GM12878 (cell line): ENCODE data around the gene PALMD. TPM values are rescaled to one million over a fixed set of nuclear protein-coding genes. Genes with fewer than 3 reads are reported as not detected.

ENCODE experiments used
- ATAC-seq: fragments of 200-7000 bp; cut with Tn5 transposase; 3 replicates; pipeline ENCODE4 v1.9.1; 2020; ENCODE audit warnings: mild to moderate bottlenecking, moderate library complexity
- BruUV-seq: library from RNA; stranded (reverse); fragments of 400-500 nt; replicated peaks from 2 replicates; lab custom pipeline; 2021; lab: Mats Ljungman, UMichigan
- CTCF ChIA-PET: fragments of 300-600 bp; sonication (Branson Sonifier 250); formaldehyde crosslinking; extraction: SDS; loops from one replicate; lab custom pipeline; 2021; ENCODE audit warnings: inconsistent platforms; lab: Yijun Ruan, JAX
- POLR2A ChIA-PET: fragments of 350-600 bp; formaldehyde crosslinking; extraction: SDS; loops from one replicate; lab custom pipeline; 2021; ENCODE audit warnings: inconsistent platforms; lab: Charles Lee
- RAD21 ChIA-PET: fragments of 300-600 bp; sonication (Branson Sonifier 250); formaldehyde crosslinking; loops from one replicate; lab custom pipeline; 2023; ENCODE audit warnings: antibody characterized with exemption; ENCODE audit not compliant: unreplicated experiment; lab: Charles Lee
- SMC1A ChIA-PET: fragments of 300-600 bp; sonication (Branson Sonifier 250); formaldehyde crosslinking; loops from one replicate; lab custom pipeline; 2023; ENCODE audit not compliant: unreplicated experiment, uncharacterized antibody; lab: Charles Lee
- DNase-seq: peaks from one replicate; pipeline ENCODE4 v3.0.0-alpha.2; 2011; ENCODE audit warnings: low read depth, low spot score
- FAIRE-seq: peaks from 3 replicates; lab custom pipeline; 2011; peaks lifted over from hg19 to GRCh38; lab: Jason Lieb, UNC
- H2AFZ ChIP-seq: 2 replicates; pipeline ENCODE4 v1.6.0; 2011; ENCODE audit warnings: low read depth, low read length, control low read depth; ENCODE audit not compliant: control insufficient read depth
- H3K27ac ChIP-seq: 2 replicates; pipeline ENCODE4 v1.5.1; 2011; ENCODE audit warnings: control low read depth; ENCODE audit not compliant: control insufficient read depth, insufficient read depth
- H3K27me3 ChIP-seq, 2 experiments: replicated peaks in 1 of 2; 2 replicates each; pipeline versions ENCODE4 v1.6.0 to v1.6.1; 2011; ENCODE audit warnings: low read length in 1 of 2; ENCODE audit not compliant: control insufficient read depth in 2 of 2, insufficient read depth in 2 of 2
- H3K36me3 ChIP-seq, 2 experiments: 2 replicates each; pipeline ENCODE4 v1.5.1; 2011; ENCODE audit warnings: low read length in 1 of 2; ENCODE audit not compliant: control insufficient read depth in 2 of 2, insufficient read depth in 2 of 2
- H3K4me1 ChIP-seq: 2 replicates; pipeline ENCODE4 v1.6.1; 2011; ENCODE audit warnings: mild to moderate bottlenecking, low read length, moderate library complexity, mixed read lengths; ENCODE audit not compliant: control insufficient read depth, insufficient read depth
- H3K4me2 ChIP-seq: 2 replicates; pipeline ENCODE4 v1.6.0; 2011; ENCODE audit warnings: control low read depth; ENCODE audit not compliant: control insufficient read depth, insufficient read depth
- H3K4me3 ChIP-seq: fragments of 200-600 bp; sonication (generic); 2 replicates; pipeline ENCODE4 v1.5.1; 2016
- H3K79me2 ChIP-seq: 2 replicates; pipeline ENCODE4 v1.6.0; 2011; ENCODE audit warnings: low read length; ENCODE audit not compliant: control insufficient read depth, insufficient read depth
- H3K9ac ChIP-seq: 2 replicates; pipeline ENCODE4 v1.8.0; 2011; ENCODE audit warnings: low read length, control low read depth, mixed read lengths; ENCODE audit not compliant: control insufficient read depth, insufficient read depth
- H3K9me3 ChIP-seq: replicated peaks from 3 replicates; pipeline ENCODE4 v1.5.1; 2011; ENCODE audit warnings: mild to moderate bottlenecking, low read length; ENCODE audit not compliant: control insufficient read depth, insufficient read depth
- H4K20me1 ChIP-seq: 2 replicates; pipeline ENCODE4 v1.6.0; 2011; ENCODE audit not compliant: control insufficient read depth, insufficient read depth
- ATF2 ChIP-seq: IDR thresholded peaks from 2 replicates; pipeline ENCODE4 v1.6.1; 2012; ENCODE audit warnings: low read length, inconsistent platforms
- BRCA1 ChIP-seq: IDR thresholded peaks from 2 replicates; pipeline ENCODE4 v1.6.1; 2011; ENCODE audit warnings: low read depth, low read length, improper control_type of control experiment
- ESRRA ChIP-seq: IDR thresholded peaks from 2 replicates; pipeline ENCODE4 v1.6.1; 2012; ENCODE audit warnings: mild to moderate bottlenecking, low read length, improper control_type of control experiment
- FOS ChIP-seq: IDR thresholded peaks from 3 replicates; pipeline ENCODE4 v1.6.1; 2011; ENCODE audit warnings: borderline replicate concordance; ENCODE audit not compliant: insufficient read length; ENCODE audit errors: extremely low read depth
- IKZF1 ChIP-seq: fragments of 450-650 bp; conservative IDR thresholded peaks from 2 replicates; pipeline ENCODE4 v1.6.1; 2017; ENCODE audit warnings: antibody characterized with exemption, mild to moderate bottlenecking
- MTA2 ChIP-seq: fragments of 450-650 bp; IDR thresholded peaks from 2 replicates; pipeline ENCODE4 v1.6.1; 2016; ENCODE audit warnings: low read depth, mild to moderate bottlenecking, moderate library complexity
- MTA3 ChIP-seq: IDR thresholded peaks from 2 replicates; pipeline ENCODE4 v1.6.1; 2012; ENCODE audit warnings: low read length, inconsistent platforms, borderline replicate concordance
- MYC ChIP-seq: IDR thresholded peaks from 2 replicates; pipeline ENCODE4 v1.6.1; 2011; ENCODE audit warnings: mild to moderate bottlenecking, low read length, moderate library complexity, inconsistent platforms; ENCODE audit not compliant: insufficient read depth, insufficient replicate concordance, insufficient read length, severe bottlenecking
- RBBP5 ChIP-seq: fragments of 200-600 bp; sonication (generic); conservative IDR thresholded peaks from 2 replicates; pipeline ENCODE4 v1.6.1; 2016
- SP1 ChIP-seq: IDR thresholded peaks from one replicate; pipeline ENCODE4 v1.6.1; 2011; ENCODE audit warnings: low read depth, low read length
- SRF ChIP-seq, 2 experiments: IDR thresholded peaks; 2 replicates each; pipeline ENCODE4 v1.6.1; 2011; ENCODE audit warnings: low read depth in 2 of 2, low read length in 2 of 2, mild to moderate bottlenecking in 1 of 2, moderate library complexity in 1 of 2
- ZSCAN29 ChIP-seq: fragments of 450-650 bp; IDR thresholded peaks from 2 replicates; pipeline ENCODE4 v1.6.1; 2017; ENCODE audit warnings: mild to moderate bottlenecking, moderate library complexity
- WGBS: methylation state at CpG from one replicate; pipeline ENCODE4 v1.1.6; 2016; ENCODE audit warnings: low lambda C conversion rate; ENCODE audit not compliant: insufficient replicate concordance, insufficient coverage; ENCODE audit errors: missing lambda C conversion rate; 5-methylcytosine and 5-hydroxymethylcytosine counted together
- in situ Hi-C: fragments of 300-500 bp; cut with MboI; formaldehyde crosslinking; loops from 9 replicates; pipeline ENCODE4 v1.14.3; 2018; ENCODE audit warnings: mixed read lengths
- intact Hi-C: fragments of 100-400 bp; cut with micrococcal nuclease; formaldehyde crosslinking; loops from one replicate; pipeline ENCODE4 v1.14.2; 2022; ENCODE audit not compliant: unreplicated experiment
- polyA plus RNA-seq, 11 experiments: library from polyadenylated mRNA; depleted of rRNA in 4 of 11; unstranded in 6 of 11; stranded (reverse) in 5 of 11; fragments of >200 nt; fragmentation: Nextera tagmentation in 4 of 11; fragmentation: Illumina TruSeq in 1 of 11; extraction: Ambion mirVana in 4 of 11; extraction: Trizol in 1 of 11; gene quantifications; 1 replicate in 1 of 11; 2 replicates in 10 of 11; pipeline versions ENCODE4 v1.2.1 to v1.2.3, GENCODE V29; 2011 to 2016; ENCODE audit warnings: inconsistent platforms in 2 of 11, missing spikeins in 2 of 11, low read depth in 1 of 11
- total RNA-seq, 4 experiments: library from RNA; depleted of rRNA in 3 of 4; stranded (reverse); fragments of >200 nt in 3 of 4; fragmentation: Illumina TruSeq in 1 of 4; extraction: Trizol in 1 of 4; gene quantifications; 2 replicates each; pipeline versions ENCODE4 v1.2.1 to v1.2.3, GENCODE V29; 2013 to 2021

Gene PALMD
- total and polyA plus RNA-seq, 10 of the 15 experiments (the other 5 are each of a cell fraction or from before 2014, with no cell fraction given) = under 0.01 to 0.09 (median 0.04) TPM; not detected in 4

GRCh38 chr1:99601208-99601607, 44.7 kb upstream of the PALMD start:
- WGBS = 32% methylated on average over 3 of the region's 3 CpGs
- SMC1A ChIA-PET = no interaction called here
- no peaks in the 10 kb centered on the region for H3K4me1 ChIP-seq
- no peak overlapping the region for H3K4me2 ChIP-seq
- H3K36me3 ChIP-seq = no peaks in the 10 kb centered on the region
- DNase-seq (no peak), ATAC-seq (no peak), FAIRE-seq (no peak)
- BruUV-seq = no TSS peak
- no peak overlapping the region for H2AFZ ChIP-seq
- RAD21 ChIA-PET = no interaction called here
- CTCF ChIA-PET = no interaction called here
- intact Hi-C loops = no loop called here
- no peaks in the 10 kb centered on the region for H4K20me1 ChIP-seq
- POLR2A ChIA-PET = no interaction called here
- no peak for TF ChIP-seq MTA2
- no peak for TF ChIP-seq ESRRA
- no peak for TF ChIP-seq BRCA1
- no peak for TF ChIP-seq SP1
- no peak for TF ChIP-seq IKZF1
- no peak for TF ChIP-seq ATF2
- TF ChIP-seq SRF (IDR thresholded peaks at IDR 0.05; ENCODE audit: low read depth in 2 of 2, low read length in 2 of 2) = no peak
- TF ChIP-seq FOS = no peak
- no peak for TF ChIP-seq ZSCAN29
- TF ChIP-seq MTA3 = no peak
- no peak for TF ChIP-seq RBBP5
- no peak for TF ChIP-seq MYC
- H3K27me3 ChIP-seq = no peaks in the 10 kb centered on the region
- no peak overlapping the region for H3K4me3 ChIP-seq
- no peaks in the 10 kb centered on the region for H3K9me3 ChIP-seq
- H3K9ac ChIP-seq = no peak overlapping the region
- in situ Hi-C loops = no loop called here
- no peak overlapping the region for H3K27ac ChIP-seq
- no peaks in the 10 kb centered on the region for H3K79me2 ChIP-seq
